Testis (tissue), 3 donors: ENCODE results near the gene PDE8B. TPM values are rescaled to one million over a fixed set of nuclear protein-coding genes. Genes with fewer than 3 reads are reported as not detected.

Source experiments
- DNase-seq: peaks from one replicate; pipeline ENCODE4 v3.0.0-alpha.2; 2019
- H3K27ac ChIP-seq, 2 donors: fragments of 200-600 bp; sonication (generic); one replicate each; pipeline ENCODE4 v1.5.1; 2019
- H3K27me3 ChIP-seq: fragments of 200-600 bp; sonication (generic); one replicate; pipeline ENCODE4 v1.5.1; 2019
- H3K36me3 ChIP-seq: fragments of 200-600 bp; sonication (generic); one replicate; pipeline ENCODE4 v1.5.1; 2017; ENCODE audit warnings: low read depth; ENCODE audit errors: missing control alignments
- H3K4me1 ChIP-seq: fragments of 200-600 bp; sonication (generic); one replicate; pipeline ENCODE4 v1.5.1; 2019
- H3K4me3 ChIP-seq, 2 donors: fragments of 200-600 bp; sonication (generic); one replicate each; pipeline ENCODE4 v1.5.1; 2017 to 2019
- H3K9me3 ChIP-seq: fragments of 200-600 bp; sonication (generic); one replicate; pipeline ENCODE4 v1.5.1; 2017
- POLR2A ChIP-seq: fragments of 450-650 bp; IDR thresholded peaks from one replicate; pipeline ENCODE4 v1.6.1; 2017; ENCODE audit warnings: antibody characterized with exemption, mild to moderate bottlenecking, moderate library complexity
- WGBS, 2 donors: methylation state at CpG; one replicate each; pipeline ENCODE4 v1.1.5; 2018; 5-methylcytosine and 5-hydroxymethylcytosine counted together
- intact Hi-C: fragments of 100-400 bp; cut with DNase I; formaldehyde crosslinking; loops from one replicate; pipeline ENCODE4 v1.15.1; 2023; ENCODE audit warnings: low total_unique reads
- polyA plus RNA-seq: library from polyadenylated mRNA; stranded (reverse); fragments of 350-450 nt; fragmentation: Illumina TruSeq; extraction: RNeasy Lipid Tissue Mini Kit (QIAGEN cat#74804); gene quantifications from one replicate; pipeline ENCODE4 v1.2.3, GENCODE V29; 2014; ENCODE audit warnings: low read depth, low replicate concordance; ENCODE audit not compliant: insufficient read depth
- total RNA-seq, 2 donors: library from RNA; depleted of rRNA; stranded (reverse); fragments of >200 nt; gene quantifications; one replicate each; pipeline ENCODE4 v1.2.3, GENCODE V29; 2016
- TF ChIP-seq, protein P1 (sequence below), 3 experiments: fragments of 450-650 bp in 2 of 3; fragments of 200-600 bp in 1 of 3; sonication (generic) in 1 of 3; IDR thresholded peaks; one replicate each; pipeline ENCODE4 v1.5.1; 2016 to 2019; ENCODE audit warnings: antibody characterized with exemption in 3 of 3, mild to moderate bottlenecking in 2 of 3, moderate library complexity in 1 of 3

The PDE8B gene
- total and polyA plus RNA-seq, 3 donors from 2014 or later = 2.0 to 7.2 (median 5.8) TPM

DNA sequence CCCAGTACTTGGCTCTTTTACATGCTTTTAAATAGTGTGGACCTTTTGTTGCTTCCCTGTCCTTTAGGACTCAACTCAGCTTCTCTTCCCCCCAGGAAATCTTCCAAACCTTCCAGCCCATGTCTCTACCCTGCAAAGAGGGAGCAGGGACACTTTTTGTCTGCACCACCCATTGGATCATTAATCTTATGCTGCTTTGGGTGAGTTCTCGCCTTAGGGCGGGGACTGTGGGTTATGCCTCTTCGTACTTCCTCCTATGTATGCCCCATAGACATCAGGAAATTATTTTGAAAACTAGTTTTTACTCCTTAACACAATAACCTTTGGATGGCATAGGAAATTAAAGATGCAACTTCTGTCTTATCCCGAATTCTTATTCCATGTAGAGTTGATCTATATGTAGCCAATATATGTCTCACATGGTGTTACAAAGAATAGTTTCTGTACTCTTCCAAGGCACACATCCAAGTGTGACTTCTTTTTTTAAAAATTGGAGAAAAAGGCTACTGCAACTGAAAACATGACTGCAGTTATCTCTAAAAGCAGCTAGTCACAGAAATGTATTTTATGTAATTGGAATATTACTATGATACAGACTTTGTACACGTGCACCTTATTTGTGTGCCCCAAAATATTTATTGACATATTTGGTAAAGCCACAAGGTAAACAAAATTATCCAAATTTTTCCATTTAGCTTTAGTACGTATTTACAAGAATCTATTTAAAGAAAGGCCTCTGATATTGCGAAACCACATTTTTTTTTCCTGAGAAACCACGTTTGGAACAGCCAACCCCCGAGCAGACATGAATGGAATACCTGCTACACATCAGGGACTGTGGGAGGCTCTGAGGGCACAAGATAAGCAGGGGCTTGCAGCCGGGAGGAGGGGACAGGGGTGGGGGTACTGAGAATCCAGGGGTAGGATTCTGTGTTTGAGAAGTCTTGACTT lies 148.1 kb downstream of the PDE8B start:
- no peak overlapping the region for H3K4me3 ChIP-seq
- H3K27me3 ChIP-seq = no peaks in the 10 kb centered on the region
- TF ChIP-seq, protein P1, sequence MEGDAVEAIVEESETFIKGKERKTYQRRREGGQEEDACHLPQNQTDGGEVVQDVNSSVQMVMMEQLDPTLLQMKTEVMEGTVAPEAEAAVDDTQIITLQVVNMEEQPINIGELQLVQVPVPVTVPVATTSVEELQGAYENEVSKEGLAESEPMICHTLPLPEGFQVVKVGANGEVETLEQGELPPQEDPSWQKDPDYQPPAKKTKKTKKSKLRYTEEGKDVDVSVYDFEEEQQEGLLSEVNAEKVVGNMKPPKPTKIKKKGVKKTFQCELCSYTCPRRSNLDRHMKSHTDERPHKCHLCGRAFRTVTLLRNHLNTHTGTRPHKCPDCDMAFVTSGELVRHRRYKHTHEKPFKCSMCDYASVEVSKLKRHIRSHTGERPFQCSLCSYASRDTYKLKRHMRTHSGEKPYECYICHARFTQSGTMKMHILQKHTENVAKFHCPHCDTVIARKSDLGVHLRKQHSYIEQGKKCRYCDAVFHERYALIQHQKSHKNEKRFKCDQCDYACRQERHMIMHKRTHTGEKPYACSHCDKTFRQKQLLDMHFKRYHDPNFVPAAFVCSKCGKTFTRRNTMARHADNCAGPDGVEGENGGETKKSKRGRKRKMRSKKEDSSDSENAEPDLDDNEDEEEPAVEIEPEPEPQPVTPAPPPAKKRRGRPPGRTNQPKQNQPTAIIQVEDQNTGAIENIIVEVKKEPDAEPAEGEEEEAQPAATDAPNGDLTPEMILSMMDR (IDR thresholded peaks at IDR 0.05) = no peak
- no peak for DNase-seq
- H3K36me3 ChIP-seq = no peaks in the 10 kb centered on the region
- H3K9me3 ChIP-seq = no peaks in the 10 kb centered on the region
- 70 to 74% methylated on average over 10 of the region's 10 CpGs for WGBS, 2 donors
- intact Hi-C loops = no loop called here
- no peak overlapping the region for H3K27ac ChIP-seq
- no peaks in the 10 kb centered on the region for H3K4me1 ChIP-seq

DNA sequence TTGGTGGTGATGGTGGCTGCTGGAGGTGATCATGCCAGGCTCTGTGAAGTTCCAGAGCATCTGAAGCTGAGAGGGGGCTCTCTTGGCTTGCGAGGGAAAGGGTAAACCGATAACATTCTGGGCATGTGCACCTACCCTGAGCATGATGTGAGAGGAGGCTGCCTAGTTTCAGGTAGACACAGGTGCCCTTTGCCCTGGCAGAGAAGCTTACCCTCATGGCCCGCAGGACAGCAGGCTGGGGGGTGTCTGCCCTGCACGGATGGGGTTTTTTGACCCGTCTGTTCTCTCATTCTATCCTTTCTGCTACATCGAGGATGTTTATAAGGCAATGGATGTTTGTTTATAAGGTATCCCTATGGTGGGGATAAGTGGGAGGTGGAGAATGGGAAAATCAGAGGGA lies 148.8 kb downstream of the PDE8B start:
- Histone ChIP-seq H3K9me3 (no peaks in the 10 kb centered on the region), H3K36me3 (no peaks in the 10 kb centered on the region), H3K4me3 (no peak overlapping the region), H3K27ac (no peak overlapping the region), H3K27me3 (no peaks in the 10 kb centered on the region), H3K4me1 (no peaks in the 10 kb centered on the region)
- WGBS, 2 donors = 70 to 71% methylated on average over 6 of the region's 6 CpGs
- no peak for DNase-seq
- TF ChIP-seq POLR2A = no peak
- TF ChIP-seq, protein P1 (IDR thresholded peaks at IDR 0.05) = no peak
- intact Hi-C loops = no loop called here

DNA sequence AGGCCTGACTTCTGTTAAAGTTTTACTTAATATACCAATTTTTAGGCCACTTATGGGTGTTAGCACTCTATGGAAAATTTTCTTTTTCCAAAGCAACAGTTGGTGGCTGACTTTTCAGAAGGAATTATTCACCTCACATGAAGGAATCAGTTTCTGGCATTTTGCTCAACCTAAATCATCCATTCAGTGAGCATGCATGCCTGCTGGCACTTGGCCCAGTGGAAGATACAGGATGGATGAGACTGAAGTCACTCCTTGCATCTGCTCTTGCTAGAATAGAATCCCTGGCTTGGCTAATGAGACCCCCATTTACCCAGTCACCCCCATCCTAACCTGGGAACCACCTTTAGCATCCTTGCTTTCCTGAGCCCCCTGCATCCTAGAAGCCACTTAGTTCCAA lies 149.9 kb downstream of the PDE8B start:
- no peak overlapping the region for H3K4me3 ChIP-seq
- no peak for DNase-seq
- intact Hi-C loops = no loop called here
- TF ChIP-seq, protein P1 (IDR thresholded peaks at IDR 0.05) = no peak
- no peak for TF ChIP-seq POLR2A
- no peak overlapping the region for H3K27ac ChIP-seq
- no peaks in the 10 kb centered on the region for H3K9me3 ChIP-seq
- no peaks in the 10 kb centered on the region for H3K4me1 ChIP-seq
- H3K36me3 ChIP-seq = no peaks in the 10 kb centered on the region
- no peaks in the 10 kb centered on the region for H3K27me3 ChIP-seq

DNA sequence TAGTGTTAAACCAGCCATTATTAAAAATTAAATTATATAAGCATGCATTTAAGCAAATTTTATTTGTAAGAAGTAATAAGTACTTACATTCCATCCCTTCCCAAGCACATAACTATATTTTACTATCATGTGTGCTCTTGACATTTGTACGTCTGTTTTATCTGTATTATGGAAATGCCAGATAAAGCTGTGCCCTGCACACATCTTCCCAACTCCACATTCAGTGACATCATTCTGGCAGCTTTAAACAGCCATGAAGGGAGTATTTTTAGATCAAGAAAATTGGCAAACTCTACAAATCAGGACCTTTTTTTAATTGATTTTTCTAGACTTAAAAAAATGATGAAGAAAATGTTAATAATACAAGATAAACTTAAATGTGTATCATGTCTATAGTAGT lies 150.5 kb downstream of the PDE8B start:
- Histone ChIP-seq H3K4me1 (no peaks in the 10 kb centered on the region), H3K27ac (no peak overlapping the region), H3K9me3 (no peaks in the 10 kb centered on the region), H3K4me3 (no peak overlapping the region), H3K36me3 (no peaks in the 10 kb centered on the region), H3K27me3 (no peaks in the 10 kb centered on the region)
- 59 to 64% methylated on average over 1 of the region's 1 CpG for WGBS, 2 donors
- intact Hi-C loops = no loop called here
- DNase-seq = no peak
- TF ChIP-seq, protein P1 (IDR thresholded peaks at IDR 0.05) = no peak
- no peak for TF ChIP-seq POLR2A
